BE2C (cell line): ENCODE results near the gene LAMTOR4.

Source experiments
- DNase-seq: peaks from one replicate; pipeline ENCODE4 v3.0.0-alpha.2; 2020
- H3K27me3 ChIP-seq: fragments of 250-450 bp; sonication (Bioruptor Pico); 2 replicates; pipeline ENCODE4 v1.5.1; 2020; ENCODE audit warnings: mild to moderate bottlenecking
- H3K36me3 ChIP-seq: fragments of 250-450 bp; sonication (Bioruptor Pico); 2 replicates; pipeline ENCODE4 v1.5.1; 2020; ENCODE audit warnings: mild to moderate bottlenecking
- H3K4me1 ChIP-seq: fragments of 250-450 bp; sonication (Bioruptor Pico); 2 replicates; pipeline ENCODE4 v1.5.1; 2020
- H3K4me3 ChIP-seq: 2 replicates; pipeline ENCODE4 v1.5.1; 2011; ENCODE audit warnings: low read depth, low read length
- H3K9me3 ChIP-seq: fragments of 250-450 bp; sonication (Bioruptor Pico); 2 replicates; pipeline ENCODE4 v1.5.1; 2020
- TF ChIP-seq, protein P1 (sequence below): IDR thresholded peaks from 2 replicates; pipeline ENCODE4 v1.5.1; 2012; ENCODE audit warnings: mild to moderate bottlenecking, low read depth, low read length

Gene LAMTOR4

DNA sequence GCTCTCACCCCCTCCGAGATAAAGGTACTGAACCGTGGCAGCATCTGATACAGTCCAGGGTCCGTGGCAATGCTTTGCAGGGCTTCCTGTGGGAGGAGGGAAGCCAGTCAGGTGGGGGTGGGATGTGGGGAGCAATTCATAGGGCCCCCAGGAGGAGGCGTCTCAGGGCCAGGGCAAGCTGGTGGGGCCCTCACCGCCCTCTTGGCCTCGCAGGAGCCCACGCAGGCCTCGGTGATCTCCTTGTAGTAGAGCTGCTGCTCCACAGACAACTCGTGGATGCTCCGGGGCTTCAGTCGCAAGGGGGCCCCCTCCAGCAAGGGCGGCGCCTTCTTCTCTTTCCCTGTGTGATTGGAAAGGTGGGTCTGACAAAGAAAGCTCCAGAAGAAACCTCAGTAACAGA lies 36.8 kb upstream of the LAMTOR4 start:
- TF ChIP-seq, protein P1, sequence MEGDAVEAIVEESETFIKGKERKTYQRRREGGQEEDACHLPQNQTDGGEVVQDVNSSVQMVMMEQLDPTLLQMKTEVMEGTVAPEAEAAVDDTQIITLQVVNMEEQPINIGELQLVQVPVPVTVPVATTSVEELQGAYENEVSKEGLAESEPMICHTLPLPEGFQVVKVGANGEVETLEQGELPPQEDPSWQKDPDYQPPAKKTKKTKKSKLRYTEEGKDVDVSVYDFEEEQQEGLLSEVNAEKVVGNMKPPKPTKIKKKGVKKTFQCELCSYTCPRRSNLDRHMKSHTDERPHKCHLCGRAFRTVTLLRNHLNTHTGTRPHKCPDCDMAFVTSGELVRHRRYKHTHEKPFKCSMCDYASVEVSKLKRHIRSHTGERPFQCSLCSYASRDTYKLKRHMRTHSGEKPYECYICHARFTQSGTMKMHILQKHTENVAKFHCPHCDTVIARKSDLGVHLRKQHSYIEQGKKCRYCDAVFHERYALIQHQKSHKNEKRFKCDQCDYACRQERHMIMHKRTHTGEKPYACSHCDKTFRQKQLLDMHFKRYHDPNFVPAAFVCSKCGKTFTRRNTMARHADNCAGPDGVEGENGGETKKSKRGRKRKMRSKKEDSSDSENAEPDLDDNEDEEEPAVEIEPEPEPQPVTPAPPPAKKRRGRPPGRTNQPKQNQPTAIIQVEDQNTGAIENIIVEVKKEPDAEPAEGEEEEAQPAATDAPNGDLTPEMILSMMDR = no peak
- H3K9me3 ChIP-seq = no peaks in the 10 kb centered on the region
- H3K4me1 ChIP-seq = no peaks in the 10 kb centered on the region
- H3K4me3 ChIP-seq = no peak overlapping the region
- H3K36me3 ChIP-seq = peaks cover 49% of the 10 kb centered on the region
- no peak for DNase-seq
- no peaks in the 10 kb centered on the region for H3K27me3 ChIP-seq

DNA sequence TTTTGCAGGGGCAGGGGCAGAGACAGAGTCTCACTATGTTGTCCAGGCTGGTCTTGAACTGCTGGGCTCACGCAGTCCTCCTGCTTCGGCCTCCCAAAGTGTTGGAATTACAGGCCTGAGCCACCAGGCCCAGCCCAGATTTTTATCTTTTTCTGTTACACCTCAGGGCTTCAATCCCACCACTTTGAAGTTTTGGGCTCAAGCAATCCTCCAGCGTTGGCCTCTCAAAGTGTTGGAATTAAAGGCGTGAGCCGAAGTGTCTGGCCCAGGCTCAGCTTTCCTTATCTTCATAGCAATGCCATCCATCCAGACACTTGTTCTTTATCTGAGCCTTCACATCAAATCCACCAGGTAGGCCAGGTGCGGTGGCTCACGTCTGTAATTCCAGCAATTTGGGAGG lies 33.7 kb upstream of the LAMTOR4 start:
- no peaks in the 10 kb centered on the region for H3K27me3 ChIP-seq
- peaks cover 29% of the 10 kb centered on the region for H3K36me3 ChIP-seq
- DNase-seq = no peak
- H3K9me3 ChIP-seq = no peaks in the 10 kb centered on the region
- no peak overlapping the region for H3K4me3 ChIP-seq
- TF ChIP-seq, protein P1 = no peak
- H3K4me1 ChIP-seq = no peaks in the 10 kb centered on the region

DNA sequence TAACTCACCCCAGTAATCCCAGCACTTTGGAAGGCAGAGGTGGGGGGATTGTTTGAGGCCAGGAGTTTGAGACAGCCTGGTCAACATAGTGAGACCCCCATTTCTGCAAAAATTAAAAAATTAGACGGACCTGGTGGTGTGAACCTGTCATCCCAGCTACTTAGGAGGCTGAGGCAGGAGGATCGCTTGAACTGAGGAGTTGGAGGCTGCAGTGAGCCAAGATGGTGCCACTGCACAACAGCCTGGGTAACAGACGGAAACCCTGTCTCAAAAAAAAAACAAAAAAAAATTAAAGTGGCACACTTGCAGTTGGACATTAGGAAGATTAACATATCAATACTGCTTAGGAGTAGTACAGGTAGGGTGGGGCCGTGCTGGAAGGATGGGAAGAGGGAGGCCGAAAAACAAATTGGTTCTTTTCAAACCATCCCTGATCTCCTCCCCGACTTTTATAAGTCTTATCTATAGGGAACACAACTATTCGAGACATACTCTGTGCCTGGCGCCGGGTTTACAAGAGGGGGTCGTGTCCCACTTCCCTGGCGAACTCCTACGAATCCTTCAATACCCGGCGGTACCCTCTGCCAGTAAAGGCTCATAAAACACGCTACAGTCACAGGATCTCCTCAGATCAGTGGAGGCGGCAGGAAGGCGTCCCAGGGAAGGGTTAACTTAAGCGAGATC lies 30.2 kb upstream of the LAMTOR4 start:
- no peak for DNase-seq
- no peaks in the 10 kb centered on the region for H3K27me3 ChIP-seq

DNA sequence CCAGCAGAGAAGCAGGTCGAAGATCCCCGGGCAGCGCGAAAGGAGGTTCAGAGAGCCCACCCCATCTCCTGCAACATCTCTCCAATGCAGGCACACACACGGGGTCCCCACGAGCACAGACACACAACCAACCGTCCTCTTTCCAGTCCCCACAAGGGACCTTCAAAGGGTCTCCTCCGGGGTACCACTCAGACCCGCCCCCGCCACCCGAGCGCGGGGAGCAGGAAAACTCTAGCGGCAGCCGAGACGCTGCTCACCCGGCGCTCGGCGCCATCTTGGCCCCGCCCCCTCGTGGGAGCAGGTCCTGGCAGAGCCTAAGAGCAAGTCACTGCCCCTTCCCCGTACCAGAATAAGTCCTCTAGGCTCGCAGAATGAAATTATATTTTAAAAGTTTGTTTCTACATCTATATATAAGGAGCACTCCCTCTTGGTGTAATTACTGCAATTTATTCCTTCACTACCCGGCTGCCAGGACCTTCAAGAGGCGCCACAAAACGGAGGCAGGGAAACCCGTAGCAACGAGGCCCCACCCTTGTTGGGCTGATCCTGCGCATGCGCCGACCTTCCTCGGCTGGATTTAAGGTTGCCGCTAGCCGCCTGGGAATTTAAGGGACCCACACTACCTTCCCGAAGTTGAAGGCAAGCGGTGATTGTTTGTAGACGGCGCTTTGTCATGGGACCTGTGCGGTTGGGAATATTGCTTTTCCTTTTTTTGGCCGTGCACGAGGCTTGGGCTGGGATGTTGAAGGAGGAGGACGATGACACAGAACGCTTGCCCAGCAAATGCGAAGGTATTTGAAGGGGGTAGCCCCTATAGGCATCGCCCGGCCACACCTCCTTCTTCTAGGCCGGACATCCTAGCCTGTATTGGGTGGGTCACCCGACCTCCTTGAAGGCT lies 29.4 kb upstream of the LAMTOR4 start, which contains the start of the genes CNPY4 and TAF6:
Gene CNPY4, plus strand, starts transcription at position 563 of the 898 bp plus-strand sequence. Its CDS starts 111 bp downstream, at position 674.
Gene TAF6, minus strand, starts transcription at position 287 of the 898 bp plus-strand sequence. CDS start 5,149 bp downstream, outside the sequence.
- H3K9me3 ChIP-seq = no peaks in the 10 kb centered on the region

More for the DNA sequence above, 30.2 kb upstream of the LAMTOR4 start:
- TF ChIP-seq, protein P1 = no peak
- Histone ChIP-seq H3K4me3 (peak overlapping the region; percentile 99), H3K9me3 (no peaks in the 10 kb centered on the region), H3K36me3 (peaks cover 5% of the 10 kb centered on the region), H3K4me1 (no peaks in the 10 kb centered on the region)

DNA sequence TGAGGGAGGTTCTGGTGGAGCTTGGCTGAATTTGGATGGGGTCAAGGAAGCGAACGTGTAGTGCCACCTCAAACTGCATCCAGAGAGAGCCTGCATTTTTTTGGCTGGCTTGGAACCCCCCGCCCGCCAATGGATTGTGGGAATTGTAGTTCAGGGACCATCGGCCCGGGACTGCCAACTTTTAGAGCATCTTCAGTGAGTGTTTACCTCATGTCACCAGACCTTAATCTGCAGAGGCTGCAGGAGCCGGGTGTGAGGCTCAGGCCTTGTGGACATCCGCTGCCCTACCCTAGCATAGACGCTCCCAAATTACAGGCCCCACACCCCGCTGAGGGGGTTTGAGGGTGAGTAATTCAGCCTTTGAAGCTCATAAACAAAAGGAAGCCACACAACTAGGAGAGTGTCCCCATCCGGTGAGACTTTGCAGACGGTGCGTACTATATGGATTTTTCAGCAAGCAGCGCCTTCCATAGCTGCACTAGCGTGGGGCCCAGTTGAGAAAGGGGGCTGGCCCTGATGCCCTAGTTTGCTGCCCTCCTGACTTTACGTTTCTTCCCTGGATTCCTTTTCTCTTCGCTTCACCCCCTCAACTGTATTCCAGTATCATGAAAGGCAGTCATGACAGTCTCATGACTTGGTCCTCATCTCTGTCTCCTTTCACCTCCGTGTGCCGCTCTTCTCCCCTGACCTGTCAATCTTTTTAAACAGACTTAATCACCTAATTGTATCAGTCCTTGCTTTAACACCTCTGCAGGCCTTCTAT lies 28.6 kb upstream of the LAMTOR4 start:
- no peaks in the 10 kb centered on the region for H3K9me3 ChIP-seq
- peak overlapping the region; percentile 99 for H3K4me3 ChIP-seq
- no peaks in the 10 kb centered on the region for H3K27me3 ChIP-seq
- no peaks in the 10 kb centered on the region for H3K36me3 ChIP-seq
- TF ChIP-seq, protein P1 = no peak
- peak; percentile 53 for DNase-seq
- no peaks in the 10 kb centered on the region for H3K4me1 ChIP-seq

More for the DNA sequence above, 29.4 kb upstream of the LAMTOR4 start, which contains the start of the genes CNPY4 and TAF6:
- Histone ChIP-seq H3K4me1 (no peaks in the 10 kb centered on the region), H3K27me3 (no peaks in the 10 kb centered on the region), H3K36me3 (no peaks in the 10 kb centered on the region), H3K4me3 (peak within 1 kb of the TSS; percentile 99)
- TF ChIP-seq, protein P1 = no peak
- DNase-seq = peak; percentile 95
